Sigmoid colon (tissue), 7 donors: Measurements from ENCODE around the gene ACOT12. TPM values are rescaled to one million over a fixed set of nuclear protein-coding genes. Genes with fewer than 3 reads are reported as not detected.
A peak's percentile ranks its signal among the peaks of the same experiment; 100 is the strongest.

Experiments
- DNase-seq: peaks from one replicate; pipeline ENCODE4 v3.0.0-alpha.2; 2019
- H3K27ac ChIP-seq, 4 donors: fragments of 200-600 bp; sonication (generic); one replicate each; pipeline ENCODE4 v1.5.1; 2016 to 2019; ENCODE audit warnings: mild to moderate bottlenecking in 1 of 4
- H3K27me3 ChIP-seq, 3 donors: fragments of 200-600 bp; sonication (generic); one replicate each; pipeline ENCODE4 v1.5.1; 2019; ENCODE audit warnings: mild to moderate bottlenecking in 1 of 3
- H3K36me3 ChIP-seq, 4 donors: fragments of 200-600 bp; sonication (generic); one replicate each; pipeline ENCODE4 v1.5.1; 2016 to 2019
- H3K4me1 ChIP-seq, 4 donors: fragments of 200-600 bp; sonication (generic); one replicate each; pipeline ENCODE4 v1.5.1; 2017 to 2019
- H3K4me3 ChIP-seq, 4 donors: fragments of 200-600 bp; sonication (generic); one replicate each; pipeline ENCODE4 v1.5.1; 2017 to 2019; ENCODE audit warnings: mild to moderate bottlenecking in 2 of 4, moderate library complexity in 1 of 4
- H3K9me3 ChIP-seq, 4 donors: fragments of 200-600 bp in 3 of 4; sonication (generic) in 3 of 4; one replicate each; pipeline versions ENCODE4 v1.5.1 to v1.6.1; 2013 to 2019
- EP300 ChIP-seq, 4 donors: sonication (generic); formaldehyde crosslinking; IDR thresholded peaks; one replicate each; pipeline ENCODE4 v1.6.1; 2017; ENCODE audit warnings: antibody characterized with exemption in 4 of 4
- POLR2A ChIP-seq, 2 donors: fragments of 450-650 bp; IDR thresholded peaks; one replicate each; pipeline ENCODE4 v1.6.1; 2016; ENCODE audit warnings: antibody characterized with exemption in 2 of 2, mild to moderate bottlenecking in 2 of 2, moderate library complexity in 2 of 2
- POLR2AphosphoS5 ChIP-seq, 4 donors: sonication (generic); formaldehyde crosslinking; IDR thresholded peaks; one replicate each; pipeline ENCODE4 v1.6.1; 2017; ENCODE audit warnings: antibody characterized with exemption in 4 of 4
- WGBS, 2 donors: extraction: QIAGEN DNeasy Blood & Tissue Kit; methylation state at CpG; one replicate each; pipeline ENCODE4 v1.1.7; 2013; 5-methylcytosine and 5-hydroxymethylcytosine counted together
- intact Hi-C: fragments of 100-400 bp; cut with DNase I; formaldehyde crosslinking; loops from one replicate; pipeline ENCODE4 v1.15.1; 2023
- polyA plus RNA-seq, 3 donors: library from polyadenylated mRNA; stranded (reverse); fragments of 200-250 nt; gene quantifications; one replicate each; pipeline ENCODE4 v1.2.3, GENCODE V29; 2013
- total RNA-seq, 4 donors: library from RNA; depleted of rRNA; stranded (reverse); fragments of >200 nt; gene quantifications; one replicate each; pipeline ENCODE4 v1.1.0, GENCODE V29; 2016
- TF ChIP-seq, protein P1 (sequence below), 4 experiments: fragments of 450-650 bp in 3 of 4; fragments of 200-600 bp in 1 of 4; IDR thresholded peaks; one replicate each; pipeline ENCODE4 v1.5.1; 2016 to 2019; ENCODE audit warnings: antibody characterized with exemption in 4 of 4, mild to moderate bottlenecking in 3 of 4, moderate library complexity in 2 of 4
- donor health status: healthy with polysubstance abuse.
- donor health status: Bipolar disorder and iron deficiency.
- donor health status: healthy.

ACOT12 gene
- total and polyA plus RNA-seq, 7 donors = 0.09 to 0.41 TPM; not detected in 5

DNA sequence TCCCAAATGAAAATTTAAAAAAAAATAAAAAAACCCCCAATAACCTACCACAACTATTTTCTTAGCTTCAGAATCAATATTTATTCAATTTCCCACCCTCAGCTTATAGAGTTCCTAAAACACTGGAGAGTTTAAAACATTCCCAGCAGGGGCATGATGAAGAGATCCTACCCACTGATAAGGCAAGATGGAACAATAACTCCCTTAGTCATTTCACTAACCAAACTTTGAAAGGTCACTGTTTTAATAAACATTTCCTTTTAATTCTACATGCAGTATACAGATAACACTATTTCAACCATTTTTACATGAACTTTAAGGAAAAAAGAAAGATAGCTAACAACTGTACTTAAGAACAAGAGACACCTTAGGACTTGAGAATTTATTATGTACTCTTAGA is 34.9 kb upstream of the ACOT12 start:
- intact Hi-C loops = loop anchor here (5.0 kb wide), 3 partner anchors 78 to 423 kb away; partner anchors contain the start of gene SSBP2
- Histone ChIP-seq H3K27me3 (no peaks in the 10 kb centered on the region), H3K27ac (no peak overlapping the region), H3K9me3 (no peaks in the 10 kb centered on the region), H3K4me1 (peaks cover 0 to 18% (median 16%) of the 10 kb centered on the region in 4 donors), H3K4me3 (no peak overlapping the region), H3K36me3 (no peaks in the 10 kb centered on the region)
- TF ChIP-seq, protein P1, sequence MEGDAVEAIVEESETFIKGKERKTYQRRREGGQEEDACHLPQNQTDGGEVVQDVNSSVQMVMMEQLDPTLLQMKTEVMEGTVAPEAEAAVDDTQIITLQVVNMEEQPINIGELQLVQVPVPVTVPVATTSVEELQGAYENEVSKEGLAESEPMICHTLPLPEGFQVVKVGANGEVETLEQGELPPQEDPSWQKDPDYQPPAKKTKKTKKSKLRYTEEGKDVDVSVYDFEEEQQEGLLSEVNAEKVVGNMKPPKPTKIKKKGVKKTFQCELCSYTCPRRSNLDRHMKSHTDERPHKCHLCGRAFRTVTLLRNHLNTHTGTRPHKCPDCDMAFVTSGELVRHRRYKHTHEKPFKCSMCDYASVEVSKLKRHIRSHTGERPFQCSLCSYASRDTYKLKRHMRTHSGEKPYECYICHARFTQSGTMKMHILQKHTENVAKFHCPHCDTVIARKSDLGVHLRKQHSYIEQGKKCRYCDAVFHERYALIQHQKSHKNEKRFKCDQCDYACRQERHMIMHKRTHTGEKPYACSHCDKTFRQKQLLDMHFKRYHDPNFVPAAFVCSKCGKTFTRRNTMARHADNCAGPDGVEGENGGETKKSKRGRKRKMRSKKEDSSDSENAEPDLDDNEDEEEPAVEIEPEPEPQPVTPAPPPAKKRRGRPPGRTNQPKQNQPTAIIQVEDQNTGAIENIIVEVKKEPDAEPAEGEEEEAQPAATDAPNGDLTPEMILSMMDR (IDR thresholded peaks at IDR 0.05) = no peak
- TF ChIP-seq POLR2AphosphoS5 (IDR thresholded peaks at IDR 0.05) (no peak), EP300 (IDR thresholded peaks at IDR 0.05) (no peak), POLR2A (IDR thresholded peaks at IDR 0.05) (no peak)
- DNase-seq = no peak

DNA sequence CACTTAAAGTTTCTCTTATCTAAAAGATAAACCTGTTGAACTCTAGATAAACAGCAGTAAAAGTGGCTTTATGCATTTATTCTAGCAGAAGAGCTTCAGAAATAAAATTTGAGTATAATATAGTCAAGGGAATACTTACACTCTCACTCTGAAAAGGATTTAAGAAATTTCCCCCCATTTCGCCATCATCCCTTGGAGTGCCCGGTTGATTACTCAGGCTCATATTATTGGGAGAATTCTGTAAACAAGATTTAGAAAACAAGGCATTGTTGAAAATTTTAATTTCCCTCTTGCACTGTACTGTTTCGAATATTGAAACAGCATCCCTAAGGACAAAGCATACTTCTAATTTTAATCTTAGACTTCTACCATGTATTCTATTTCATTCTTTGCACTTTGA is 34.5 kb upstream of the ACOT12 start:
- TF ChIP-seq POLR2A (IDR thresholded peaks at IDR 0.05) = no peak
- no peak for TF ChIP-seq POLR2AphosphoS5 (IDR thresholded peaks at IDR 0.05)
- TF ChIP-seq, protein P1 (IDR thresholded peaks at IDR 0.05) = no peak
- no peak for TF ChIP-seq EP300 (IDR thresholded peaks at IDR 0.05)
- no peak overlapping the region for H3K27ac ChIP-seq
- WGBS, 2 donors = 76 to 93% methylated on average over 3 of the region's 3 CpGs
- intact Hi-C loops = loop anchor here (5.0 kb wide), 3 partner anchors 79 to 424 kb away; partner anchors contain the start of gene SSBP2
- H3K9me3 ChIP-seq = no peaks in the 10 kb centered on the region
- DNase-seq = no peak
- no peaks in the 10 kb centered on the region for H3K27me3 ChIP-seq
- peaks cover 0 to 18% (median 16%) of the 10 kb centered on the region in 4 donors for H3K4me1 ChIP-seq
- no peaks in the 10 kb centered on the region for H3K36me3 ChIP-seq
- H3K4me3 ChIP-seq = no peak overlapping the region

- TF ChIP-seq POLR2A (IDR thresholded peaks at IDR 0.05) = no peak
- no peak for TF ChIP-seq EP300 (IDR thresholded peaks at IDR 0.05)
- TF ChIP-seq POLR2AphosphoS5 (IDR thresholded peaks at IDR 0.05) = no peak
- TF ChIP-seq, protein P1 (IDR thresholded peaks at IDR 0.05) = no peak
- Histone ChIP-seq H3K4me1 (peaks cover 0 to 27% (median 19%) of the 10 kb centered on the region in 4 donors), H3K27me3 (no peaks in the 10 kb centered on the region), H3K4me3 (no peak overlapping the region), H3K9me3 (no peaks in the 10 kb centered on the region), H3K27ac (no peak overlapping the region), H3K36me3 (no peaks in the 10 kb centered on the region)
- intact Hi-C loops = loop anchor here (5.0 kb wide), 3 partner anchors 80 to 425 kb away; partner anchors contain the start of gene SSBP2
- WGBS, 2 donors = 94 to 97% methylated on average over 1 of the region's 1 CpG
- no peak for DNase-seq
Measured at GRCh38 chr5:81427566-81427965, 33.6 kb upstream of the ACOT12 start.

- TF ChIP-seq POLR2AphosphoS5 (IDR thresholded peaks at IDR 0.05) (no peak), EP300 (IDR thresholded peaks at IDR 0.05) (no peak), POLR2A (IDR thresholded peaks at IDR 0.05) (no peak)
- TF ChIP-seq, protein P1 (IDR thresholded peaks at IDR 0.05) = no peak
- H3K9me3 ChIP-seq = no peaks in the 10 kb centered on the region
- 66 to 67% methylated on average over 3 of the region's 3 CpGs for WGBS, 2 donors
- H3K4me3 ChIP-seq = no peak overlapping the region
- no peaks in the 10 kb centered on the region for H3K36me3 ChIP-seq
- no peak for DNase-seq
- peaks cover 0 to 33% (median 19%) of the 10 kb centered on the region in 4 donors for H3K4me1 ChIP-seq
- peak overlapping the region in 2 of 4 donors; percentile 35 to 52 for H3K27ac ChIP-seq
- no peaks in the 10 kb centered on the region for H3K27me3 ChIP-seq
- intact Hi-C loops = loop anchor here (5.0 kb wide), 3 partner anchors 81 to 426 kb away; partner anchors contain the start of gene SSBP2
Measured at GRCh38 chr5:81426359-81427030, 32.6 kb upstream of the ACOT12 start.
